Astrocyte (in vitro differentiated cells and primary cell): Measurements from ENCODE around the gene MYMK. TPM values are rescaled to one million over a fixed set of nuclear protein-coding genes. Genes with fewer than 3 reads are reported as not detected.

ENCODE experiments used
- DNase-seq: peaks from one replicate; pipeline ENCODE4 v3.0.0-alpha.2; 2010; ENCODE audit warnings: low read depth
- FAIRE-seq: peaks from 2 replicates; lab custom pipeline; 2011; peaks lifted over from hg19 to GRCh38; lab: Jason Lieb, UNC
- H2AFZ ChIP-seq: 2 replicates; pipeline ENCODE4 v1.6.0; 2012; ENCODE audit warnings: low read depth, low read length, inconsistent platforms
- H3K27ac ChIP-seq: 2 replicates; pipeline ENCODE4 v1.5.1; 2011; ENCODE audit warnings: low read depth, low read length, inconsistent platforms
- H3K27me3 ChIP-seq: 2 replicates; pipeline ENCODE4 v1.6.0; 2011; ENCODE audit warnings: low read length, inconsistent platforms; ENCODE audit not compliant: insufficient read depth
- H3K36me3 ChIP-seq: 2 replicates; pipeline ENCODE4 v1.5.1; 2011; ENCODE audit warnings: low read length, inconsistent platforms; ENCODE audit not compliant: insufficient read depth
- H3K4me1 ChIP-seq: 2 replicates; pipeline ENCODE4 v1.5.1; 2011; ENCODE audit warnings: low read length, inconsistent platforms; ENCODE audit not compliant: insufficient read depth
- H3K4me2 ChIP-seq: 2 replicates; pipeline ENCODE4 v1.6.0; 2012; ENCODE audit warnings: low read length, inconsistent platforms
- H3K4me3 ChIP-seq: 2 replicates; pipeline ENCODE4 v1.5.1; 2011; ENCODE audit warnings: low read depth, mild to moderate bottlenecking, low read length, inconsistent platforms; ENCODE audit not compliant: insufficient read depth
- H3K79me2 ChIP-seq: 2 replicates; pipeline ENCODE4 v1.6.0; 2012; ENCODE audit warnings: mild to moderate bottlenecking, low read length, inconsistent platforms; ENCODE audit not compliant: insufficient read depth
- H3K9ac ChIP-seq: 2 replicates; pipeline ENCODE4 v1.6.0; 2012; ENCODE audit warnings: mild to moderate bottlenecking, low read length, inconsistent platforms
- H3K9me3 ChIP-seq: 2 replicates; pipeline ENCODE4 v1.5.1; 2012; ENCODE audit warnings: low read depth, mild to moderate bottlenecking, low read length, inconsistent platforms; ENCODE audit not compliant: insufficient read depth
- H4K20me1 ChIP-seq: 2 replicates; pipeline ENCODE4 v1.6.0; 2012; ENCODE audit warnings: low read length, inconsistent platforms; ENCODE audit not compliant: insufficient read depth
- H3K27ac Mint-ChIP-seq: one replicate; pipeline ENCODE4 v1.8.0; 2021; ENCODE audit warnings: mild to moderate bottlenecking, mixed read lengths; ENCODE audit not compliant: unreplicated experiment
- H3K27me3 Mint-ChIP-seq: one replicate; pipeline ENCODE4 v1.8.0; 2021; ENCODE audit warnings: low read depth, mixed read lengths; ENCODE audit not compliant: unreplicated experiment
- H3K36me3 Mint-ChIP-seq: one replicate; pipeline ENCODE4 v1.8.0; 2021; ENCODE audit warnings: low read depth, mixed read lengths; ENCODE audit not compliant: unreplicated experiment
- H3K4me1 Mint-ChIP-seq: one replicate; pipeline ENCODE4 v1.8.0; 2021; ENCODE audit warnings: low read depth, mixed read lengths; ENCODE audit not compliant: unreplicated experiment
- H3K4me3 Mint-ChIP-seq: one replicate; pipeline ENCODE4 v1.8.0; 2021; ENCODE audit warnings: mild to moderate bottlenecking, moderate library complexity, mixed read lengths; ENCODE audit not compliant: unreplicated experiment
- H3K9me3 Mint-ChIP-seq: one replicate; pipeline ENCODE4 v1.8.0; 2021; ENCODE audit warnings: mild to moderate bottlenecking, mixed read lengths; ENCODE audit not compliant: unreplicated experiment
- CTCF ChIP-seq: IDR thresholded peaks from 2 replicates; pipeline ENCODE4 v1.5.1; 2011; ENCODE audit warnings: low read depth, mild to moderate bottlenecking, inconsistent platforms, low read length, moderate library complexity; ENCODE audit not compliant: insufficient read depth
- EZH2 ChIP-seq: IDR thresholded peaks from 2 replicates; pipeline ENCODE4 v1.6.1; 2012; ENCODE audit warnings: mild to moderate bottlenecking, low read length, inconsistent platforms; ENCODE audit not compliant: insufficient read depth
- total RNA-seq: library from RNA; stranded (reverse); gene quantifications from 2 replicates; pipeline ENCODE4 v1.2.1, GENCODE V29; 2021

The MYMK gene
- total RNA-seq, 1 donor from 2014 or later = not detected

GRCh38 chr9:133521122-133522072, 3.4 kb downstream of the MYMK start:
- Histone ChIP-seq H3K79me2 (no peaks in the 10 kb centered on the region), H2AFZ (no peak overlapping the region), H3K4me3 (no peak overlapping the region), H4K20me1 (no peaks in the 10 kb centered on the region), H3K27ac (no peak overlapping the region), H3K9me3 (no peaks in the 10 kb centered on the region), H3K4me1 (peaks cover 1% of the 10 kb centered on the region), H3K27me3 (peaks cover 15% of the 10 kb centered on the region), H3K36me3 (no peaks in the 10 kb centered on the region), H3K4me2 (no peak overlapping the region), H3K9ac (no peak overlapping the region)
- Mint-ChIP-seq H3K27me3 (peaks cover 56% of the 10 kb centered on the region), H3K4me1 (peaks cover 7% of the 10 kb centered on the region), H3K9me3 (no peaks in the 10 kb centered on the region), H3K27ac (no peak overlapping the region), H3K36me3 (peaks cover 2% of the 10 kb centered on the region), H3K4me3 (no peak overlapping the region)
- FAIRE-seq (no peak), DNase-seq (no peak)
- TF ChIP-seq CTCF = no peak
- TF ChIP-seq EZH2 = no peak

GRCh38 chr9:133520121-133520835, 4.5 kb downstream of the MYMK start:
- Histone ChIP-seq H3K9me3 (no peaks in the 10 kb centered on the region), H3K27me3 (peaks cover 11% of the 10 kb centered on the region), H3K79me2 (no peaks in the 10 kb centered on the region), H3K4me2 (no peak overlapping the region), H4K20me1 (no peaks in the 10 kb centered on the region), H2AFZ (no peak overlapping the region), H3K4me1 (no peaks in the 10 kb centered on the region), H3K4me3 (no peak overlapping the region), H3K9ac (no peak overlapping the region), H3K36me3 (no peaks in the 10 kb centered on the region), H3K27ac (no peak overlapping the region)
- TF ChIP-seq CTCF = no peak
- no peak for TF ChIP-seq EZH2
- no peak overlapping the region for H3K27ac Mint-ChIP-seq
- H3K4me1 Mint-ChIP-seq = peaks cover 3% of the 10 kb centered on the region
- H3K27me3 Mint-ChIP-seq = peaks cover 52% of the 10 kb centered on the region
- no peaks in the 10 kb centered on the region for H3K9me3 Mint-ChIP-seq
- DNase-seq = no peak
- FAIRE-seq = no peak
- no peaks in the 10 kb centered on the region for H3K36me3 Mint-ChIP-seq
- H3K4me3 Mint-ChIP-seq = no peak overlapping the region
